ENCODE measurements around the gene DYNLRB2. TPM values are rescaled to one million over a fixed set of nuclear protein-coding genes. Genes with fewer than 3 reads are reported as not detected.

DYNLRB2 gene
- total RNA-seq, 6 experiments from 2014 or later = 0.47 to 0.64 TPM; not detected in 4

DNA sequence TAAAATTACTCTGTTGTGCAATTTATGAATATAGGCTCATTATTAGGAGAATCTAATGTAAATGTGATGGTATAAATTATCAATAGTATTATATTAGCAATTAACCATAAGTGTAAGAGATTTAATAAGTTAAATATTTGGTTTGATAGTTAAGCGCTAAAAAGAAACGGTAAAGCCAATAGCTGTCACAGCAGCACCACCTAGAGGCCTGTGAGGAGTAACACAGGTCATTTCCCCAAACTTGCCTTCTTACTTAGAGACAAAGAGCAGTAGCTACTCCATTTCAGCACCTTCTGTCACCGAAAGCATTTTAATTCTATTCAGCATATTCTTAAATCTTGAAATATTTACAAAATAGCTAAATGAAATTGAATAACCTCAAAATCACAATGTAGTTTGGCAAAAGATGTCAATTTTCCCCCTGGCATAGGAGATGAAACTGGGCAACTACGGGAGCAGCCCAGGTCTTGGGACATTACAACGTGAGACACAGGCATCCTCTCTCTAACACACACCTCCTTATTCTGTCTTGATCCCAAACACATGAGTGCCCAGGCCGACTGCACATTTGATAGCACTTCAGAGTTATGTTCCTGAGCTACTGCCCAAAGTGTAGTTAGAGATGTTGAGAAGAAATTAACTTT is 14.3 kb upstream of the DYNLRB2 start:
- Histone ChIP-seq H3K36me3 (no peaks in the 10 kb centered on the region), H3K4me1 (no peaks in the 10 kb centered on the region), H3K27ac (no peak overlapping the region), H3K9me3 (no peaks in the 10 kb centered on the region), H3K4me3 (peak overlapping the region in 2 of 3 donors; percentile 14 to 22), H3K27me3 (no peaks in the 10 kb centered on the region)
- 18% methylated on average over 6 of the region's 6 CpGs for WGBS (ENCODE audit: insufficient coverage, low coverage, low lambda C conversion rate, missing lambda C conversion rate)
- ATAC-seq = peak; percentile 92 to 96 (median 94)
- TF ChIP-seq, protein P1, sequence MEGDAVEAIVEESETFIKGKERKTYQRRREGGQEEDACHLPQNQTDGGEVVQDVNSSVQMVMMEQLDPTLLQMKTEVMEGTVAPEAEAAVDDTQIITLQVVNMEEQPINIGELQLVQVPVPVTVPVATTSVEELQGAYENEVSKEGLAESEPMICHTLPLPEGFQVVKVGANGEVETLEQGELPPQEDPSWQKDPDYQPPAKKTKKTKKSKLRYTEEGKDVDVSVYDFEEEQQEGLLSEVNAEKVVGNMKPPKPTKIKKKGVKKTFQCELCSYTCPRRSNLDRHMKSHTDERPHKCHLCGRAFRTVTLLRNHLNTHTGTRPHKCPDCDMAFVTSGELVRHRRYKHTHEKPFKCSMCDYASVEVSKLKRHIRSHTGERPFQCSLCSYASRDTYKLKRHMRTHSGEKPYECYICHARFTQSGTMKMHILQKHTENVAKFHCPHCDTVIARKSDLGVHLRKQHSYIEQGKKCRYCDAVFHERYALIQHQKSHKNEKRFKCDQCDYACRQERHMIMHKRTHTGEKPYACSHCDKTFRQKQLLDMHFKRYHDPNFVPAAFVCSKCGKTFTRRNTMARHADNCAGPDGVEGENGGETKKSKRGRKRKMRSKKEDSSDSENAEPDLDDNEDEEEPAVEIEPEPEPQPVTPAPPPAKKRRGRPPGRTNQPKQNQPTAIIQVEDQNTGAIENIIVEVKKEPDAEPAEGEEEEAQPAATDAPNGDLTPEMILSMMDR (IDR thresholded peaks at IDR 0.05) = peak; percentile 82 to 92 (median 88)
- no peak for TF ChIP-seq POLR2A (IDR thresholded peaks at IDR 0.05)
- peak in 2 of 3 donors; percentile 27 to 57 for DNase-seq
- intact Hi-C loops (cut with DNase I) = no loop called here

DNA sequence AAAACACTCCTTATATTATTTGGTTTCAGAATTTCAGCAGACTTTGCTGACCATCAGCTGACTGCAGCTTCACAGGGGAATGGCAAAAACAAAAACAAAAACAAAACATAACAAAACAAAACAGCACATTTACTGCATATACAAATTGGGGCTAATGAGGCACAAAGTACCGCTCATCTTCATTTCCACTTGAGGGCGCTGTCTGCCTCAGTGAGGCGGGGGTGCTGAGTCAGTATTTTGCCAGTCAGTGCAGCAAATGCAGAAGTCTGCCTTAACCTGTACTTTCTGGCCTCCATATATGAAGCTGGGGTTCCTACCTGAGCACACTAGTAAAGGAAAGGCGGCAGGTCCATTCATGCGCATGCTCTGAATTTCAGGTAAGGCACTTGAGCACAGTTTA is 13.5 kb upstream of the DYNLRB2 start:
- no peaks in the 10 kb centered on the region for H3K4me1 ChIP-seq
- peak in 3 of 4 donors; percentile 22 to 65 (median 64) for ATAC-seq
- H3K9me3 ChIP-seq = no peaks in the 10 kb centered on the region
- no peak overlapping the region for H3K27ac ChIP-seq
- TF ChIP-seq, protein P1 (IDR thresholded peaks at IDR 0.05) = peak in 3 of 4 donors; percentile 32 to 38 (median 32)
- TF ChIP-seq POLR2A (IDR thresholded peaks at IDR 0.05) = no peak
- intact Hi-C loops (cut with DNase I) = no loop called here
- H3K4me3 ChIP-seq = no peak overlapping the region
- 33% methylated on average over 4 of the region's 5 CpGs for WGBS (ENCODE audit: insufficient coverage, low coverage, low lambda C conversion rate, missing lambda C conversion rate)
- no peaks in the 10 kb centered on the region for H3K36me3 ChIP-seq
- no peaks in the 10 kb centered on the region for H3K27me3 ChIP-seq
- DNase-seq = no peak

DNA sequence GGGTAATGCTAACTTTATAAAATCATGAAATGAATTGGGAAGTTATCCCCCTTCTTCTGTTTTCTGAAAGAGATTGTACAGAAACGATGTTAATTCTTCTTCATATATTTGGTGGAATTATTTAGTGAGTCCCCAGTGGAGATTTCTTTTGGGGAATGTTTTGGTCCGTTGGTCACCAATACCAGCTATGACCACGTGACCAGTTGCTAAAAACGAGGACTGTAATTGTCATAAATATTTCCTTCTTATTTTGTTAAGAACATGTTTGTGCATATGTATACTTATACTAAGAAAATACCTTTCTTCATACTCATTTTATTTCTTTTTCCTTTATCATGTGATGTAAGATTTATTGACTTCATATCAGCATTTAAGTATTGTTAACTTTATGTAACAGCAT is 10.3 kb upstream of the DYNLRB2 start:
- no peaks in the 10 kb centered on the region for H3K4me1 ChIP-seq
- WGBS (ENCODE audit: insufficient coverage, low coverage, low lambda C conversion rate, missing lambda C conversion rate) = 63% methylated on average over 4 of the region's 4 CpGs

DNA sequence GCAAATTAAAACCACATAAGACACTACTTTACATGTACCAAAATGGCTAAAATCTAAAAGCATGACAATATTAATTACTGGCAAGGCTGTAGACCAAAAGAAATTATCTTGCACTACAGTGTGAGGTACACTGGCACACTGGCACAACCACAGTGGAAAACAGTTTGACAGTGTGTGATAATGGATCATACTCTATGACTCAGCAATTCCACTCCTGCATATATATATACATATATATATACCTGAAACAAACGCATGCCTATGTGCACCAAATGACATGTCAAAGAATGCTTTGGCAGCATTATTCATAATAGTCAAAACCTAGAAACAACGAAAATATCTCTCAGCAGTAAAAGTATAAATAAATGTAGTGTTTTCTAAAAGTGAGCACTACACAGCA is 4.6 kb upstream of the DYNLRB2 start:
- TF ChIP-seq POLR2A (IDR thresholded peaks at IDR 0.05) = no peak
- TF ChIP-seq, protein P1 (IDR thresholded peaks at IDR 0.05) = no peak
- intact Hi-C loops (cut with DNase I) = loop anchor here in 1 of 2 donors (10.0 kb wide), 1 partner anchor 289 kb away; no protein-coding TSS in a partner anchor
- 51% methylated on average over 2 of the region's 2 CpGs for WGBS (ENCODE audit: insufficient coverage, low coverage, low lambda C conversion rate, missing lambda C conversion rate)

More for the DNA sequence above, 10.3 kb upstream of the DYNLRB2 start:
- intact Hi-C loops (cut with DNase I) = loop anchor here in 1 of 2 donors (10.0 kb wide), 1 partner anchor 294 kb away; no protein-coding TSS in a partner anchor
- Histone ChIP-seq H3K27me3 (no peaks in the 10 kb centered on the region), H3K36me3 (no peaks in the 10 kb centered on the region), H3K4me3 (no peak overlapping the region), H3K27ac (no peak overlapping the region), H3K9me3 (no peaks in the 10 kb centered on the region)
- no peak for TF ChIP-seq POLR2A (IDR thresholded peaks at IDR 0.05)
- TF ChIP-seq, protein P1 (IDR thresholded peaks at IDR 0.05) = no peak
- no peak for ATAC-seq
- no peak for DNase-seq

More for the DNA sequence above, 4.6 kb upstream of the DYNLRB2 start:
- Histone ChIP-seq H3K4me1 (peaks cover 0 to 4% (median 0%) of the 10 kb centered on the region in 4 donors), H3K4me3 (no peak overlapping the region), H3K27me3 (no peaks in the 10 kb centered on the region), H3K36me3 (no peaks in the 10 kb centered on the region), H3K9me3 (no peaks in the 10 kb centered on the region), H3K27ac (no peak overlapping the region)
- DNase-seq = no peak
- no peak for ATAC-seq
